ENCODE results near the gene DTHD1. TPM values are rescaled to one million over a fixed set of nuclear protein-coding genes. Genes with fewer than 3 reads are reported as not detected.
A peak's percentile ranks its signal among the peaks of the same experiment; 100 is the strongest.

DTHD1 gene
- total RNA-seq, 2 donors from 2014 or later, result 12.1 to 12.9 TPM

DNA sequence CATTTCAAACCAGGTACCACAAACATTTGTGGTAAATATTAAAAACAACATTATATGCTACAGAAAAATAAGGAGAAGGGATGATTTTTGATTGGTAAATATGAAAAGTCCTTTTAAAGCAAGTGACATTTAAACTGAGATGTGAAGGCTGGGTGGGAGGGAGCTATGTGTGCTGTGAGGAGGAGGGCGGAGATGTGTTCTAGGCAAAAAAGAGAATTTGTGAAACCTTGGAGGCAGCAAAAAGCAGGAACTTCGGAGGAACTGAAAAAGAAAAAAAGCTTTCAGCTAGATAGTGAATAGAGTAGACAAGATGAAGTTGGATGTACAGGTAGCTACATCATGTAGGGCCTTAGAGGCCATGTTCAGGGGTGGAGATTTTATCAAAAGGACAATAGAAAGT, 27.0 kb upstream of the DTHD1 start:
- H3K27ac Mint-ChIP-seq, result peak overlapping the region; percentile 94
- ATAC-seq, result no peak
- H3K27me3 Mint-ChIP-seq, result no peaks in the 10 kb centered on the region
- H3K4me1 Mint-ChIP-seq (ENCODE audit: low read depth in 2 of 2), result peaks cover 34 to 60% of the 10 kb centered on the region in 2 donors
- H3K36me3 Mint-ChIP-seq, result no peaks in the 10 kb centered on the region
- DNase-seq (ENCODE audit: low spot score), result no peak
- peak overlapping the region; percentile 1 for H3K4me3 Mint-ChIP-seq
- H3K9me3 Mint-ChIP-seq, result no peaks in the 10 kb centered on the region

DNA sequence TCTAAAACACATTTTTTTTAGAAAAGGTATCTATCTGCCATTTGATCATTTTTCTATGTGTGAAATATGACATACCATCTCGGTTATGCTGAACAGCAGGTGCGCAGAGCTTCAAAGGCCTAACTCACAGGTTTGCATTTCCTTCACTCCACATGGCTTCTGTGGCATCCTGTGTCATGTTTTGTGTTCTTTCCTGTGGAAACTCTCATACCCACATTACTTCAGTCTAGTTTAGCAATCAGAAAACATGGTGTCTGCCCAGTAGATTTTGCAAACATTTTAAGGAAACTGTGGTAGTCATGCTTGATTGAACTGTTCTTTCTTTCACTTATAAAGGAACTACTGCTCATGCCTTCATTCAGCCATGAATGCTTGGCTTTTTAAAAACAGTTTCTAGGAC, 25.8 kb upstream of the DTHD1 start:
- DNase-seq (ENCODE audit: low spot score) (peak; percentile 75), ATAC-seq (peak; percentile 88 to 89)
- Mint-ChIP-seq H3K4me3 (peak overlapping the region; percentile 83), H3K4me1 (ENCODE audit: low read depth in 2 of 2) (peaks cover 34 to 55% of the 10 kb centered on the region in 2 donors), H3K9me3 (no peaks in the 10 kb centered on the region), H3K27me3 (no peaks in the 10 kb centered on the region), H3K27ac (peak overlapping the region; percentile 94), H3K36me3 (no peaks in the 10 kb centered on the region)

- ATAC-seq, result peak; percentile 47 to 66
- DNase-seq (ENCODE audit: low spot score), result no peak
- Mint-ChIP-seq H3K9me3 (no peaks in the 10 kb centered on the region), H3K4me1 (ENCODE audit: low read depth in 2 of 2) (peaks cover 34 to 53% of the 10 kb centered on the region in 2 donors), H3K36me3 (no peaks in the 10 kb centered on the region), H3K27ac (peak overlapping the region; percentile 94), H3K4me3 (peak overlapping the region; percentile 83), H3K27me3 (no peaks in the 10 kb centered on the region)
Measured at GRCh38 chr4:36256398-36256891, 25.0 kb upstream of the DTHD1 start.

- DNase-seq (ENCODE audit: low spot score), result no peak
- H3K4me1 Mint-ChIP-seq (ENCODE audit: low read depth in 2 of 2), result peaks cover 21 to 34% of the 10 kb centered on the region in 2 donors
- H3K36me3 Mint-ChIP-seq, result peaks cover 8% of the 10 kb centered on the region
- H3K27me3 Mint-ChIP-seq, result no peaks in the 10 kb centered on the region
- H3K9me3 Mint-ChIP-seq, result no peaks in the 10 kb centered on the region
- no peak overlapping the region for H3K4me3 Mint-ChIP-seq
- no peak for ATAC-seq
- no peak overlapping the region for H3K27ac Mint-ChIP-seq
Measured at GRCh38 chr4:36260731-36261130, 20.7 kb upstream of the DTHD1 start.

DNA sequence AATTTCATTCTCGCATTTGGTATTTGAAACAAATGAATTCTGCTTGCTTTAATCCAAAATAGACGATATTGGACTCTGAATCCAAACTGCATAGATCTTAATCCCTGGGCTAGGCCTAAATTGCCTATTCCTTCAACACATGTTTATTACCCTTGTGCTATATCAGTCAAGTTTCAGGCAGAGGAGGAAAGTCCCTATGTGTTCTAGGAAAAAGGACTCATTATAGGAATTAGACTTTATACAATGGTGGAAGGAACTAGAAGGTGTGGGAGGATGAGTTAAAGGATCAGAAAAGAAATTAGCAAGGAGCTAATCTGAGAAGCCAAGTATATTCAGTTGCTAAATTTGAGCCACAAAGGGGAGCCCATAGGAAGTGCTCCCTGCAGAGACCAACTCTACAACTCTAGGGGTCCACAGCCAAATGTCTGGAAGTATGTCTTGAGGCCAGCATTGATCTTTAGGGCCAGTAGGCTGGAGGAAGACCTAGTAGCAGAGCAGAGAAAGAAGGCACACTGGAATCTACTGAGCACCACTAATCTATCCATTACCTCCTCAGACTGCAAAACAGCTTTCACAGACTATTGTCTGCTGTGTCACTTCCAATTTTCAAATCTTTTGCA, 17.1 kb upstream of the DTHD1 start:
- H3K36me3 Mint-ChIP-seq, result peaks cover 8% of the 10 kb centered on the region
- no peaks in the 10 kb centered on the region for H3K27me3 Mint-ChIP-seq
- H3K4me1 Mint-ChIP-seq (ENCODE audit: low read depth in 2 of 2), result peaks cover 37 to 47% of the 10 kb centered on the region in 2 donors
- peak overlapping the region in 1 of 2 donors; percentile 63 for H3K27ac Mint-ChIP-seq
- H3K4me3 Mint-ChIP-seq, result no peak overlapping the region
- ATAC-seq, result no peak
- no peak for DNase-seq (ENCODE audit: low spot score)
- peaks cover 3% of the 10 kb centered on the region for H3K9me3 Mint-ChIP-seq

DNA sequence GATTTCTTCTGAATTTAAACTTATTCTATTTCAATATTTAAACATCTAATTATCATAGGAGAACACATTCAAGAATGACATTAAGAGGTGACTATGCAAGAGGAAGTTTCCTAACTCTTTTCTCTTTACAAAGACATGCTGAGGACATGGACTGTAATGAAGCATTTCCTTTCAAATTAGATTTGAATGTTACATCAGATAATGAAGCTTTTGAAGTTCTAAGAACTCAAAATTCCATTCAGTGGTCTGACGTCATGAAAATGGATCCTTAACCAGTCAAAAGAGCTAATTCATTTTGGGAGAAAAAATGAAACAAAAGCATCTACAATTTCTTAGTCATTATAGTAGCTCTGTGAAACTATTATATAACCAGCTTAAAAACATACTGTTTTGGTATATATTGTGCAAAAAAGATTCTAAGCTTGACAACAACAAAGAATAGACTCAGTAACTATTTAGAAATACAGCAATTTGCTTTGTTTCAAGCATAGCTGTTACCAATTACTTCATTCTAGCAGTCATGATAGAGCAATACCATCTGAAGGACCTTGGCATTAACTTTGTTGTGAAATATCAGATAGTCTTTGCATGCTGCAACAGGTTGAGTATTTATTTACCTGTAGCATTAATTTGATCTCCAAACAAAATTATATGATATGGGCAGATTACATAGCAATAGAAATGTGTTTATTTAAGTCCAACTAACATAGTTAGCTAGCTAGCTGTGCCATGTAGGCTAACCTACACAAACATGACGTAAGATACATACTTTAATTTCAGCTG, 13.7 kb upstream of the DTHD1 start:
- peak; percentile 45 to 59 for ATAC-seq
- DNase-seq (ENCODE audit: low spot score), result no peak
- H3K9me3 Mint-ChIP-seq, result peaks cover 3% of the 10 kb centered on the region
- peaks cover 8% of the 10 kb centered on the region for H3K36me3 Mint-ChIP-seq
- no peaks in the 10 kb centered on the region for H3K27me3 Mint-ChIP-seq
- H3K27ac Mint-ChIP-seq, result peak overlapping the region; percentile 70 to 93
- H3K4me3 Mint-ChIP-seq, result peak overlapping the region; percentile 47
- peaks cover 45 to 55% of the 10 kb centered on the region in 2 donors for H3K4me1 Mint-ChIP-seq (ENCODE audit: low read depth in 2 of 2)

DNA sequence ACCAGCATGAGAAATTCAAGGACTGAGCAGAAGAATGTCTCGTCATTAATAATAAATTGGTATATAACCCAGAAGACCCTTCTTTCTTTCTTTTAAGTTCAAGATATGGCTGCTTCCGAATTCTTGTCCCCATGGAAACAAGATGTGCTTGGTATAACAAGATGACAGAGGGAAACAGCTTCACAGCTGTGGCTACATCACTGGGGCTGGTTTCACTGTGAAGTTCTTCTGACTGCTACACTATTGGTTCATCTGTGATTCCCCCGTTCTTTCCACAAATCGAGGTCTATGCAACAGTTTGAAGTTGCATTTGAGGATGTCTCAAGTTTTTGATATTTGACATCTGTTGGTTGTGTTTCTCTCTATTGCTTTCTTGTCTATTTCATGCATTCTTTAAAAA, 12.3 kb upstream of the DTHD1 start:
- Mint-ChIP-seq H3K27ac (peak overlapping the region; percentile 70 to 93), H3K4me3 (peak overlapping the region; percentile 47), H3K27me3 (no peaks in the 10 kb centered on the region), H3K9me3 (peaks cover 3% of the 10 kb centered on the region), H3K4me1 (ENCODE audit: low read depth in 2 of 2) (peaks cover 48 to 52% of the 10 kb centered on the region in 2 donors), H3K36me3 (peaks cover 6% of the 10 kb centered on the region)
- ATAC-seq (peak; percentile 95 to 97), DNase-seq (ENCODE audit: low spot score) (peak; percentile 87)

- peak overlapping the region; percentile 70 to 93 for H3K27ac Mint-ChIP-seq
- H3K9me3 Mint-ChIP-seq, result peaks cover 3% of the 10 kb centered on the region
- peak overlapping the region; percentile 47 for H3K4me3 Mint-ChIP-seq
- no peak for DNase-seq (ENCODE audit: low spot score)
- ATAC-seq, result peak in 1 of 2 donors; percentile 22
- peaks cover 44 to 46% of the 10 kb centered on the region in 2 donors for H3K4me1 Mint-ChIP-seq (ENCODE audit: low read depth in 2 of 2)
- H3K36me3 Mint-ChIP-seq, result peaks cover under 1% of the 10 kb centered on the region
- no peaks in the 10 kb centered on the region for H3K27me3 Mint-ChIP-seq
Measured at GRCh38 chr4:36269533-36270173, 11.8 kb upstream of the DTHD1 start.

- Mint-ChIP-seq H3K27ac (peak overlapping the region; percentile 13 to 36), H3K4me1 (ENCODE audit: low read depth in 2 of 2) (peaks cover 30 to 35% of the 10 kb centered on the region in 2 donors), H3K27me3 (no peaks in the 10 kb centered on the region), H3K4me3 (no peak overlapping the region), H3K9me3 (no peaks in the 10 kb centered on the region), H3K36me3 (no peaks in the 10 kb centered on the region)
- no peak for ATAC-seq
- no peak for DNase-seq (ENCODE audit: low spot score)
Measured at GRCh38 chr4:36273276-36273675, 8.1 kb upstream of the DTHD1 start.

DNA sequence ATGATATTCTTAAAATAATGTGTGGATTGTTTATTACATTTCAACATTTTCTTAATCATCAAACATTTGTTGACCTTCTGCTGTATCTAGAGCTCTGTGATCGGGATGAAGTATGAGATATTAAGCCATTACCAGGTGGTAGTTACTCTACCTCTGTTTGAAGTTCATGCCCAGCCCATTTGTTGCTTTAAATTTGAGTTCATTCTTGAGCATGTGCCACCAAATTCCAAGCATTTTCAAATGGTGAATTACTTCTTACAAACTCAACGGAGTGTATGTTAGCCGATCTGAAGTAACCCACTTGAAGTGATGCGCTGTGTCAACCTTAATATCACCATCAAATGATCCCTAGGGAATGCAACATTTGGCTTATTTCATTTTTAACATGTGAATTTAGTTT, 7.3 kb upstream of the DTHD1 start:
- Mint-ChIP-seq H3K4me1 (ENCODE audit: low read depth in 2 of 2) (peaks cover 30 to 36% of the 10 kb centered on the region in 2 donors), H3K36me3 (no peaks in the 10 kb centered on the region), H3K27ac (no peak overlapping the region), H3K27me3 (no peaks in the 10 kb centered on the region), H3K4me3 (no peak overlapping the region), H3K9me3 (no peaks in the 10 kb centered on the region)
- no peak for ATAC-seq
- DNase-seq (ENCODE audit: low spot score), result no peak

DNA sequence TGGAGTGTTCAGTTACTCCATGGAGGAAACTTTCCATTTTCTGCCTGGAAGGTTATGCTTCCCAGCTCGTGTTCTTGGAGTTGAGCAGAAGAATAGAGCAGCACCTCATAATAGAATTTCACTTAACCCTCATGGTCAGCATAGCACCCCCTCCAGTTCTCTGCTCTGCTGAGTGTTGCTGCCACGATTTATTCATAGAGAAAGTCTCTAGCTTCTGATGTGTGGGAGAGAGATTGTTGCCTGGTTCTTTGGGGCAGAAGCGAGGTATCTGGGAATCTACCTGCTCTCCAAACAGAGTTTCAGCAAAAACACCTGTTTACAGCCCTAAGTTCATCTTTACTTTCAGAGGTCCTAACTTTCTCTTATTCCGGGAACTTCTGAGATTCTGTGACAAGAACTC, 3.9 kb upstream of the DTHD1 start:
- no peak overlapping the region for H3K4me3 Mint-ChIP-seq
- ATAC-seq, result no peak

DNA sequence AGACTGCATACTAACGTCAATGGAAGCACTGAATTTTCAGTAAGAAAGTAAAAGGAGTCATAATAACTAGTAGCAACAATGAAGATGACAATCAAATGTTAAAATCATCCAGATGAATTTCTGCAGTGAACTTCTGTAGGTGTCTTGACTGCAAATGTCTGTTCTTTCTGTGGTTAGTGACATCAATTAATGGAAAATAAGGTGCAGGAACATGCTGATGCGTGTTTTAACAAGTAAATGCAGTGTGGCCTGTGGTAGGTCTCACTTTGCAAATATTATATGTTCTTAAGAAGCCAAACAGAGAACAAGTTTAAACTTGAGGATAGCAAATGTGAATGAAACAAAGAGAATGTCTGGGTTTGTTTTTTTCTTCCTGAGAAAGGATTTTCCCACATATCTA, 2.6 kb upstream of the DTHD1 start:
- Mint-ChIP-seq H3K27me3 (no peaks in the 10 kb centered on the region), H3K9me3 (peaks cover 3% of the 10 kb centered on the region), H3K36me3 (peaks cover 18% of the 10 kb centered on the region), H3K4me3 (peak overlapping the region; percentile 59), H3K27ac (peak overlapping the region; percentile 92 to 98), H3K4me1 (ENCODE audit: low read depth in 2 of 2) (peaks cover 58 to 63% of the 10 kb centered on the region in 2 donors)
- no peak for ATAC-seq
- DNase-seq (ENCODE audit: low spot score), result no peak

More for the DNA sequence above, 3.9 kb upstream of the DTHD1 start:
- Mint-ChIP-seq H3K27me3 (no peaks in the 10 kb centered on the region), H3K9me3 (peaks cover 3% of the 10 kb centered on the region), H3K27ac (peak overlapping the region in 1 of 2 donors; percentile 98), H3K4me1 (ENCODE audit: low read depth in 2 of 2) (peaks cover 52% of the 10 kb centered on the region in 2 donors), H3K36me3 (peaks cover 14% of the 10 kb centered on the region)
- DNase-seq (ENCODE audit: low spot score), result no peak

GRCh38 chr4:36280555-36280954, 861 bp upstream of the DTHD1 start:
- ATAC-seq (no peak), DNase-seq (ENCODE audit: low spot score) (no peak)
- Mint-ChIP-seq H3K36me3 (peaks cover 24% of the 10 kb centered on the region), H3K27ac (peak overlapping the region; percentile 92 to 98), H3K9me3 (peaks cover 3% of the 10 kb centered on the region), H3K4me1 (ENCODE audit: low read depth in 2 of 2) (peaks cover 65 to 79% of the 10 kb centered on the region in 2 donors), H3K27me3 (no peaks in the 10 kb centered on the region), H3K4me3 (peak overlapping the region; percentile 57)
